ENCODE data around the gene FCER2. TPM values are rescaled to one million over a fixed set of nuclear protein-coding genes. Genes with fewer than 3 reads are reported as not detected.

The FCER2 gene
- total RNA-seq, 1 donor from 2014 or later: not detected

DNA sequence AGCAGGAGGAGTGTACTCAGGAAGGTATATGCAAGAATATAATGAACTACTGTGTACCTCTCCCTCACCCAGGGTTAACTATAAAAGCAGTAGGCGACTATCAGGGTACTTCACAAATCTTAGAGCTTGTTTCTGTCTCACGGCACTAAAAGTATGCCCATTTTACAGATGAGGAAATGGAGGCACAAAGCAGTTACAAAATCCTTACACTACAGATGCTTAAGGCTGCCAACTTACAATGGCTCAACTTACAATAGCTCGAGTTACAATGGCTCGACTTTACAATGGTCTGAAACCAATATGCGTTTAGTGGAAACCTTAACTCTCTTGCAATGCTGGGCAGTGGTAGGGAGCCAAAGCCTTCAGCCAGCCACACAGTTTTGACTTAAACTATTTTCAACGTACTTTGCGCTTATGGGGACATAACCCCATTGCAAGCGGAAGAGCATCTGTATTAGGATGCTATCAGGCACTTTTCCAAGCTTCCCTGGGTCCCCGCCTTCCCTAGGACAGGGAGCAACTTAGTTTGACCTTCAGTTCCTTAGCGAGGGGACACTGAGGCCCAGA, 4.1 kb downstream of the FCER2 start:
- FAIRE-seq: no peak
- H3K36me3 ChIP-seq (ENCODE audit: control insufficient read depth, insufficient read depth, low read length): no peaks in the 10 kb centered on the region
- no peak overlapping the region for H3K4me3 ChIP-seq (ENCODE audit: low read depth, low read length)
- TF ChIP-seq, protein P1, sequence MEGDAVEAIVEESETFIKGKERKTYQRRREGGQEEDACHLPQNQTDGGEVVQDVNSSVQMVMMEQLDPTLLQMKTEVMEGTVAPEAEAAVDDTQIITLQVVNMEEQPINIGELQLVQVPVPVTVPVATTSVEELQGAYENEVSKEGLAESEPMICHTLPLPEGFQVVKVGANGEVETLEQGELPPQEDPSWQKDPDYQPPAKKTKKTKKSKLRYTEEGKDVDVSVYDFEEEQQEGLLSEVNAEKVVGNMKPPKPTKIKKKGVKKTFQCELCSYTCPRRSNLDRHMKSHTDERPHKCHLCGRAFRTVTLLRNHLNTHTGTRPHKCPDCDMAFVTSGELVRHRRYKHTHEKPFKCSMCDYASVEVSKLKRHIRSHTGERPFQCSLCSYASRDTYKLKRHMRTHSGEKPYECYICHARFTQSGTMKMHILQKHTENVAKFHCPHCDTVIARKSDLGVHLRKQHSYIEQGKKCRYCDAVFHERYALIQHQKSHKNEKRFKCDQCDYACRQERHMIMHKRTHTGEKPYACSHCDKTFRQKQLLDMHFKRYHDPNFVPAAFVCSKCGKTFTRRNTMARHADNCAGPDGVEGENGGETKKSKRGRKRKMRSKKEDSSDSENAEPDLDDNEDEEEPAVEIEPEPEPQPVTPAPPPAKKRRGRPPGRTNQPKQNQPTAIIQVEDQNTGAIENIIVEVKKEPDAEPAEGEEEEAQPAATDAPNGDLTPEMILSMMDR (IDR thresholded peaks at IDR 0.05; ENCODE audit: insufficient read depth, low read length, severe bottlenecking): no peak
- no peak for DNase-seq (ENCODE audit: low read depth)
- H3K27me3 ChIP-seq (ENCODE audit: control insufficient read depth, insufficient read depth, low read length): peaks cover 4% of the 10 kb centered on the region

DNA sequence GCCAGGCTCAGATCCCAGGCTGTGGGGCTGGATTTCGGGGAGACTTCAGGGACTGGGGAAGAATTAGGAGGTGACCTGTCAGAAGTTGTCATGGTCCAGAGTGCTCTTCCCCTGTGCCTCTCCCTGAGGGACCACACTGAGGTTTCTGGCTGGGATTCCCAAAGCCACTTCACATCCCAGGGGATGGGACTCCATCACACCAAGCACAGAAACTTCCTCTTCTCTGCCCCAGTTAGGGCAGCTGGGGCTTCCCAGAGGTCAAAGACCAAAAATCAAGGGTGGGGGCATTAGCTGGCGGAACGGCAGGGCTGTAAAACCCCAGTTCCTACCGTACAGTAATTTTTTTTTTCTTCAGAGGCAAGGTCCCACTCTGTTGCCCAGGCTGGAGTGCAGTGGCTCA, 7.4 kb downstream of the FCER2 start:
- Histone ChIP-seq H3K36me3 (ENCODE audit: control insufficient read depth, insufficient read depth, low read length) (no peaks in the 10 kb centered on the region), H3K27me3 (ENCODE audit: control insufficient read depth, insufficient read depth, low read length) (peaks cover 4% of the 10 kb centered on the region), H3K4me3 (ENCODE audit: low read depth, low read length) (no peak overlapping the region)
- no peak for FAIRE-seq
- TF ChIP-seq, protein P1 (IDR thresholded peaks at IDR 0.05; ENCODE audit: insufficient read depth, low read length, severe bottlenecking): no peak
- no peak for DNase-seq (ENCODE audit: low read depth)

DNA sequence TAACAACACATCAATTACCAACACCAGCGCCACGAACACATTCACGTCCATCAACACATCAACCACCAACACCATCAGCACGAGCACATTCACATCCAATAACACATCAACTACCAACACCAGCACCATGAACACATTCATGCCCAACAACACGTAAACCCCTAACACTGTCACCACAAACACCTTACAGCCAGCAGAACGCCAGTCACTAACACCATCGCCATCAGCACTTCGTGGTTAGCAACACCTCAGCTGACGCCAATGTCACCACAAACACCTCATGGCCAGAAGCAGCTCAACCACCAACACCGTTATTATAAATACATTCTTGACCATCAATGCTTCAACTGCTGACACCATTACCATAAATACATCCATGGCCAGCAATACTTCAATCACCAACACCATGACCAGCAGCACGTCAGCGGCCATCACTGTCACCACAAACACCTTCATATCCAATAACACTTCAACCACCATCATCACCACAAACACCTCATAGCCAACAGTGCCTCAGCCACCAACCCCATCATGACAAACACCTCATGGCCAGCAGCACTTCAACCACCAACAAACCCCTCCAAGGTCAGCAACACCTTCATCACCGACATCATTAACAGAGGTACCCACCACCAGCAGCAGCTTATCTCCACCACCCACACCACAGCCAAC, 9.4 kb downstream of the FCER2 start:
- TF ChIP-seq, protein P1 (IDR thresholded peaks at IDR 0.05; ENCODE audit: insufficient read depth, low read length, severe bottlenecking): no peak
- H3K36me3 ChIP-seq (ENCODE audit: control insufficient read depth, insufficient read depth, low read length): no peaks in the 10 kb centered on the region
- peak; percentile 80 for FAIRE-seq
- H3K27me3 ChIP-seq (ENCODE audit: control insufficient read depth, insufficient read depth, low read length): no peaks in the 10 kb centered on the region
- no peak overlapping the region for H3K4me3 ChIP-seq (ENCODE audit: low read depth, low read length)
- no peak for DNase-seq (ENCODE audit: low read depth)

GRCh38 chr19:7691497-7691896, 10.4 kb downstream of the FCER2 start:
- Histone ChIP-seq H3K27me3 (ENCODE audit: control insufficient read depth, insufficient read depth, low read length) (no peaks in the 10 kb centered on the region), H3K4me3 (ENCODE audit: low read depth, low read length) (no peak overlapping the region), H3K36me3 (ENCODE audit: control insufficient read depth, insufficient read depth, low read length) (no peaks in the 10 kb centered on the region)
- peak; percentile 32 for FAIRE-seq
- TF ChIP-seq, protein P1 (IDR thresholded peaks at IDR 0.05; ENCODE audit: insufficient read depth, low read length, severe bottlenecking): no peak
- no peak for DNase-seq (ENCODE audit: low read depth)

DNA sequence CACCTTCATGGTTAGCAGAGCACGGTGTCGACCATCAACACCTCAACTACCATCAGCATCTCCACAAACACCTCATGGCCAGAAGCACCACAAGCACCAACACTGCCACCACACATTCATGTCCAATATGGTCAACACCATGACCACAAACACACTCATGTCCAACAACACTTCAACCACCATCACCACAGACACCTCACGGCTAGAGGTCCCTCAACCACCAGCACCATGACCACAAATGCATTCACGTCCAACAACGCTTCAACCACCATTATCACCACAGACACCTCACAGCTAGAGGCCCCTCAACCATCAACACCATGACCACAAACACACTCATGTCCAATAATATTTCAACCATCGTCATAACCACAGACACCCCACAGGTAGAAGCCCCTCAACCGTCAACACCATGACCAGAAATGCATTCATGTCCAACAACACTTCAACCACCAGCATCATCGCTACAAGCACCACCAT, 11.1 kb downstream of the FCER2 start:
- no peak for DNase-seq (ENCODE audit: low read depth)
- H3K36me3 ChIP-seq (ENCODE audit: control insufficient read depth, insufficient read depth, low read length): no peaks in the 10 kb centered on the region
- H3K27me3 ChIP-seq (ENCODE audit: control insufficient read depth, insufficient read depth, low read length): no peaks in the 10 kb centered on the region
- H3K4me3 ChIP-seq (ENCODE audit: low read depth, low read length): no peak overlapping the region
- TF ChIP-seq, protein P1 (IDR thresholded peaks at IDR 0.05; ENCODE audit: insufficient read depth, low read length, severe bottlenecking): no peak
- FAIRE-seq: peak; percentile 52

Data from bronchial epithelial cell (primary cell).